Astrocyte (in vitro differentiated cells and primary cell): ENCODE data around the gene WDR64.
"Not testable (repeated sequence)": the region's sequence is repeated elsewhere in the genome, so short reads cannot be mapped to it uniquely, and the experiment has no call there.

Source experiments
- EZH2 ChIP-seq: IDR thresholded peaks from 2 replicates; pipeline ENCODE4 v1.6.1; 2012; ENCODE audit warnings: mild to moderate bottlenecking, low read length, inconsistent platforms; ENCODE audit not compliant: insufficient read depth
- TF ChIP-seq, protein P1 (sequence below): IDR thresholded peaks from 2 replicates; pipeline ENCODE4 v1.5.1; 2011; ENCODE audit warnings: low read depth, mild to moderate bottlenecking, inconsistent platforms, low read length, moderate library complexity; ENCODE audit not compliant: insufficient read depth

DNA sequence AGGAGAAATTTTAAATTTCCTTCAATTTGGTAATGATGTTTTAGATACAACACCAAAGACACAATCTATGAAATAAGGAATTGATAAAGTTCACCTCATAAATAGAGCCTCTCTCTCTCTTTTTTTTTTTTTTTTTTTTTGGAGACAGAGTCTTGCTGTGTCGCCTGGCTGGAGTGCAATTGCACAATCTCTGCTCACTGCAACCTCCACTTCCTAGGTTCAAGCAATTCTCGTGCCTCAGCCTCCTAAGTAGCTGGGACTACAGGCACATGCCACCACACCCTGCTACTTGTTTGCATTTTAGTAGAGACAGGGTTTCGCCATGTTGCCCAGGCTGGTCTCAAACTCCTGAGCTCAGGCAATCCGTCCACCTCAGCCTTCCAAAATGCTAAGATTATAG, 152.6 kb downstream of the WDR64 start:
- TF ChIP-seq, protein P1, sequence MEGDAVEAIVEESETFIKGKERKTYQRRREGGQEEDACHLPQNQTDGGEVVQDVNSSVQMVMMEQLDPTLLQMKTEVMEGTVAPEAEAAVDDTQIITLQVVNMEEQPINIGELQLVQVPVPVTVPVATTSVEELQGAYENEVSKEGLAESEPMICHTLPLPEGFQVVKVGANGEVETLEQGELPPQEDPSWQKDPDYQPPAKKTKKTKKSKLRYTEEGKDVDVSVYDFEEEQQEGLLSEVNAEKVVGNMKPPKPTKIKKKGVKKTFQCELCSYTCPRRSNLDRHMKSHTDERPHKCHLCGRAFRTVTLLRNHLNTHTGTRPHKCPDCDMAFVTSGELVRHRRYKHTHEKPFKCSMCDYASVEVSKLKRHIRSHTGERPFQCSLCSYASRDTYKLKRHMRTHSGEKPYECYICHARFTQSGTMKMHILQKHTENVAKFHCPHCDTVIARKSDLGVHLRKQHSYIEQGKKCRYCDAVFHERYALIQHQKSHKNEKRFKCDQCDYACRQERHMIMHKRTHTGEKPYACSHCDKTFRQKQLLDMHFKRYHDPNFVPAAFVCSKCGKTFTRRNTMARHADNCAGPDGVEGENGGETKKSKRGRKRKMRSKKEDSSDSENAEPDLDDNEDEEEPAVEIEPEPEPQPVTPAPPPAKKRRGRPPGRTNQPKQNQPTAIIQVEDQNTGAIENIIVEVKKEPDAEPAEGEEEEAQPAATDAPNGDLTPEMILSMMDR: not testable (repeated sequence)
- not testable (repeated sequence) for TF ChIP-seq EZH2
